ENCODE data around the gene METRN.

The METRN gene

DNA sequence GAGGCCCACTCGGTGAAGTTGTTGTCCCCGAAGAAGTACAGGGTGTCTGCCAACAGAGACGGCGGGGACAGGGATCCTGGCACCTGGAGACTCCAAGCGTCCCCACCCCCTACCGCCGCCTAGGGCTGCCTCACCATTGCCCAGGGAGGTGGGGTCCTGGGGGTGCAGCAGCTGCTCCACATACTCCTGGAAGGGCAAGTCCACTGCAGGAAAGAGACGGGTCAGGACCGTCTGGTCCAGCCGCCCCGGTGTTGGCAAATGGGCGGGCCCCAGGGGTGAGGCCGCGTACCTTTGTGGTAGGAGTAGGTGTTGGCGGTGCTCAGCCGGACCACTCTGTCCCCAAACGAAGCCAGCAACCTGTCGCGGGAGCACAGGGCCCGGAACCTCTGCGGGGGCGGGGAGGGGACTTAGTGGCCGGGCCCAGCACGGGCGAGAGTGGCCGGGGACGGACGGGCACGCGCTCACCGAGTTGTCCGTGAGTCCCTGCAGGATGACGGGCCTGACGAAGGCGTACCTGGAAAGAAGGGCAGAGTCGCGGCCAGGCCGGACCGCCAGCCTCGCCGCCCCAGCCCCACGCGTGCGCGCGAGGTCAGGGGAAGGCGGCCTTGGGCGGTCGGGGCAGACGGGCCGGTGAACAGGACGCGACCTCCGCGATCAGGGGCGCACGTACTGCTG, 31.4 kb upstream of the METRN start:
- no peak for DNase-seq (ENCODE audit: extremely low spot score)
- ChIA-PET POLR2A (interaction anchor here (1.4 kb wide), 1 partner anchor 38 kb away, joined by 4 read pairs; the partner anchor contains the start of gene ANTKMT), CTCF (no interaction called here)
- TF ChIP-seq L3MBTL2 (conservative IDR thresholded peaks at IDR 0.05) (peak; percentile 33), ZNF384 (IDR thresholded peaks at IDR 0.05) (no peak), HDGF (IDR thresholded peaks at IDR 0.05; ENCODE audit: borderline replicate concordance) (peak; percentile 58; the same call in 1 of the 2 replicates), NFRKB (IDR thresholded peaks at IDR 0.05) (no peak)

- TF ChIP-seq L3MBTL2 (conservative IDR thresholded peaks at IDR 0.05), result peak; percentile 72
- TF ChIP-seq ARNT (IDR thresholded peaks at IDR 0.05), result peak; percentile 42
- TF ChIP-seq SP1 (IDR thresholded peaks at IDR 0.05), result no peak
- no peak for TF ChIP-seq SUZ12 (IDR thresholded peaks at IDR 0.05)
- no peak for TF ChIP-seq ZNF384 (IDR thresholded peaks at IDR 0.05)
- TF ChIP-seq HDGF (IDR thresholded peaks at IDR 0.05; ENCODE audit: borderline replicate concordance), result no peak
- TF ChIP-seq, protein P1, sequence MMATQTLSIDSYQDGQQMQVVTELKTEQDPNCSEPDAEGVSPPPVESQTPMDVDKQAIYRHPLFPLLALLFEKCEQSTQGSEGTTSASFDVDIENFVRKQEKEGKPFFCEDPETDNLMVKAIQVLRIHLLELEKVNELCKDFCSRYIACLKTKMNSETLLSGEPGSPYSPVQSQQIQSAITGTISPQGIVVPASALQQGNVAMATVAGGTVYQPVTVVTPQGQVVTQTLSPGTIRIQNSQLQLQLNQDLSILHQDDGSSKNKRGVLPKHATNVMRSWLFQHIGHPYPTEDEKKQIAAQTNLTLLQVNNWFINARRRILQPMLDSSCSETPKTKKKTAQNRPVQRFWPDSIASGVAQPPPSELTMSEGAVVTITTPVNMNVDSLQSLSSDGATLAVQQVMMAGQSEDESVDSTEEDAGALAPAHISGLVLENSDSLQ (IDR thresholded peaks at IDR 0.05), result peak; percentile 20; the same call in 1 of the 2 replicates
- no peak; the same call in 1 of the 2 replicates for TF ChIP-seq LEF1 (IDR thresholded peaks at IDR 0.05; ENCODE audit: borderline replicate concordance)
- no peak for TF ChIP-seq NFRKB (IDR thresholded peaks at IDR 0.05)
- TF ChIP-seq ELF4 (IDR thresholded peaks at IDR 0.05), result peak; percentile 92
- TF ChIP-seq FOXK2 (IDR thresholded peaks at IDR 0.05), result no peak
- no peak for TF ChIP-seq TARDBP (IDR thresholded peaks at IDR 0.05)
- TF ChIP-seq FOXA1 (IDR thresholded peaks at IDR 0.05), result no peak
- TF ChIP-seq CTBP1 (IDR thresholded peaks at IDR 0.05; ENCODE audit: borderline replicate concordance), result no peak
- TF ChIP-seq BHLHE40 (IDR thresholded peaks at IDR 0.05; ENCODE audit: borderline replicate concordance), result no peak
- TF ChIP-seq FOXM1 (IDR thresholded peaks at IDR 0.05; ENCODE audit: borderline replicate concordance), result 0 out of 2 replicates have a peak, but pooled peaks have one; percentile 53
- ChIA-PET POLR2A (interaction anchor here (0.5 to 1.4 kb wide), 5 partner anchors 9 to 597 kb away, joined by 3 to 4 read pairs (median 3); partner anchors contain the start of gene ANTKMT), CTCF (no interaction called here)
- peak; percentile 91 for DNase-seq (ENCODE audit: extremely low spot score)
Measured at GRCh38 chr16:684071-684794, 30.7 kb upstream of the METRN start, which contains the start of gene JMJD8. TSS of gene JMJD8 (minus strand) at chr16:684334. CDS start at chr16:684319, 15 bp downstream.

DNA sequence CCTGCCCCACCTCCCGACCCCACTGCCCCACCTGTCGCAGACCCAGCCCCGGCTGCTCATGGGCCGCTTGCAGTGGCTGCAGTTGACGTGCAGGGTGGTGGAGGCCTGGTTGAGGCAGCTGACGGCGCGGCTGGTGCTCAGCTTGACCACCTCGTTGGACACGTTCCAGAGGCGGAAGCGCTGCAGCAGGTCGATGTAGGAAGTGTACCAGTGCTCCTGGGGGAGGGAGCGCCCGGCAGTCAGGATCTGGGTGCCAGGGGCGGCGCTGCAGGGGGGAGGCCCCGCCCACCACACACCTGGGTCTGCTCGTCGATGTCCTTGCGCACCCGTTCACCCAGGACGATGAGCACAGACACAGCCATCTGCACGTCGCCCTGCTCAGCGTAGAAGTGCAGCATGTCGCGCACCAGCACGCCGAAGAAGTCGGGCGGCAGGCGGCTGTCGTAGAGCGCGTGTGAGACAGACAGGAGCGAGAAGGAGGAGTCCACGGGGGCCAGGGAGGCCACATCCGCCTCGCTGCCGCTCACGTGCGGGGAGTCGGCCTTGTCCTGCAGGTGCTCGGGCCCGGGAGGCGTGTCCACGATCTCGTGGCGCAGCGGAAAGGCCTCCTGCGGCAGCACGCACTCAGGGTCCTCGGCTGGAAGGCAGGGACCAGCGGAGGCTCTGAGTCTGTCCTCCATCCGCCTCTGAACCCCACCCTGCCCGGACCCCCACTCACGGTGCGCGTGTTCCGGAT, 29.8 kb upstream of the METRN start:
- ChIA-PET POLR2A (interaction anchor here (0.6 to 1.4 kb wide), 4 partner anchors 8 to 598 kb away, joined by 3 to 4 read pairs (median 3); partner anchors contain the start of gene ANTKMT), CTCF (no interaction called here)
- TF ChIP-seq ARNT (IDR thresholded peaks at IDR 0.05) (no peak), ZNF384 (IDR thresholded peaks at IDR 0.05) (no peak), TARDBP (IDR thresholded peaks at IDR 0.05) (no peak), FOXA1 (IDR thresholded peaks at IDR 0.05) (no peak), LEF1 (IDR thresholded peaks at IDR 0.05; ENCODE audit: borderline replicate concordance) (no peak), SUZ12 (IDR thresholded peaks at IDR 0.05) (no peak)
- DNase-seq (ENCODE audit: extremely low spot score), result no peak

GRCh38 chr16:685967-686366, 29.0 kb upstream of the METRN start:
- DNase-seq (ENCODE audit: extremely low spot score), result no peak
- TF ChIP-seq NFRKB (IDR thresholded peaks at IDR 0.05), result no peak
- no peak for TF ChIP-seq CTBP1 (IDR thresholded peaks at IDR 0.05; ENCODE audit: borderline replicate concordance)
- TF ChIP-seq FOXM1 (IDR thresholded peaks at IDR 0.05; ENCODE audit: borderline replicate concordance), result no peak
- CTCF ChIA-PET, result interaction anchor here (0.6 kb wide), 1 partner anchor 892 kb away, joined by 3 read pairs; no protein-coding TSS in a partner anchor
- POLR2A ChIA-PET, result interaction anchor here (1.1 to 1.4 kb wide), 2 partner anchors 34 to 55 kb away, joined by 3 to 4 read pairs; partner anchors contain the start of gene CIAO3

GRCh38 chr16:686459-687260, 28.3 kb upstream of the METRN start:
- no peak for DNase-seq (ENCODE audit: extremely low spot score)
- TF ChIP-seq BHLHE40 (IDR thresholded peaks at IDR 0.05; ENCODE audit: borderline replicate concordance) (no peak), TARDBP (IDR thresholded peaks at IDR 0.05) (no peak), LEF1 (IDR thresholded peaks at IDR 0.05; ENCODE audit: borderline replicate concordance) (no peak), L3MBTL2 (conservative IDR thresholded peaks at IDR 0.05) (no peak), CTBP1 (IDR thresholded peaks at IDR 0.05; ENCODE audit: borderline replicate concordance) (no peak), ZNF384 (IDR thresholded peaks at IDR 0.05) (no peak), ARNT (IDR thresholded peaks at IDR 0.05) (no peak), FOXA1 (IDR thresholded peaks at IDR 0.05) (no peak), HDGF (IDR thresholded peaks at IDR 0.05; ENCODE audit: borderline replicate concordance) (no peak), SUZ12 (IDR thresholded peaks at IDR 0.05) (no peak), NFRKB (IDR thresholded peaks at IDR 0.05) (no peak), ELF4 (IDR thresholded peaks at IDR 0.05) (no peak)
- TF ChIP-seq, protein P1 (IDR thresholded peaks at IDR 0.05), result no peak
- ChIA-PET CTCF (interaction anchor here (0.6 kb wide), 1 partner anchor 891 kb away, joined by 3 read pairs; no protein-coding TSS in a partner anchor), POLR2A (interaction anchor here (1.1 to 1.4 kb wide), 2 partner anchors 33 to 54 kb away, joined by 3 to 4 read pairs; partner anchors contain the start of gene CIAO3)

Data from HEK293T (cell line).